GM23248 (cell line): Measurements from ENCODE around the gene ZFPM1. TPM values are rescaled to one million over a fixed set of nuclear protein-coding genes. Genes with fewer than 3 reads are reported as not detected.

Experiments used
- DNase-seq: peaks from one replicate; pipeline ENCODE4 v3.0.0-alpha.2; 2015
- H2AFZ ChIP-seq: fragments of 200-600 bp; sonication (generic); 2 replicates; pipeline ENCODE4 v1.6.1; 2016; ENCODE audit warnings: antibody characterized with exemption
- H3F3A ChIP-seq: fragments of 200-600 bp; sonication (generic); 2 replicates; pipeline ENCODE4 v1.6.1; 2016; ENCODE audit warnings: mild to moderate bottlenecking, antibody characterized with exemption, mixed run types; ENCODE audit not compliant: insufficient read depth
- H3K27ac ChIP-seq: fragments of 200-600 bp; sonication (generic); 2 replicates; pipeline ENCODE4 v1.5.1; 2016; ENCODE audit warnings: mild to moderate bottlenecking
- H3K27me3 ChIP-seq: fragments of 200-600 bp; sonication (generic); replicated peaks from 2 replicates; pipeline ENCODE4 v1.6.1; 2016; ENCODE audit warnings: mild to moderate bottlenecking; ENCODE audit not compliant: insufficient read depth
- H3K36me3 ChIP-seq: fragments of 200-600 bp; sonication (generic); 2 replicates; pipeline ENCODE4 v1.6.1; 2016; ENCODE audit warnings: low read depth, mild to moderate bottlenecking
- H3K4me1 ChIP-seq: fragments of 200-600 bp; sonication (generic); 2 replicates; pipeline ENCODE4 v1.6.1; 2016; ENCODE audit warnings: mild to moderate bottlenecking; ENCODE audit not compliant: insufficient read depth
- H3K4me2 ChIP-seq: fragments of 200-600 bp; sonication (generic); one replicate; pipeline ENCODE4 v1.6.1; 2016; ENCODE audit warnings: mild to moderate bottlenecking; ENCODE audit not compliant: unreplicated experiment
- H3K4me3 ChIP-seq: fragments of 200-600 bp; sonication (generic); 2 replicates; pipeline ENCODE4 v1.5.1; 2016; ENCODE audit warnings: mild to moderate bottlenecking
- H3K79me2 ChIP-seq: fragments of 200-600 bp; sonication (generic); 2 replicates; pipeline ENCODE4 v1.6.1; 2016; ENCODE audit warnings: mild to moderate bottlenecking; ENCODE audit not compliant: insufficient read depth
- H3K9ac ChIP-seq: fragments of 200-600 bp; sonication (generic); 2 replicates; pipeline ENCODE4 v1.6.1; 2016; ENCODE audit warnings: mild to moderate bottlenecking
- H3K9me2 ChIP-seq: fragments of 200-600 bp; sonication (generic); 2 replicates; pipeline ENCODE4 v1.6.1; 2016; ENCODE audit warnings: mixed run types, mild to moderate bottlenecking, moderate library complexity; ENCODE audit not compliant: insufficient read depth
- H3K9me3 ChIP-seq: fragments of 200-600 bp; sonication (generic); one replicate; pipeline ENCODE4 v1.6.1; 2017; ENCODE audit warnings: low read depth
- H4K20me1 ChIP-seq: fragments of 200-600 bp; sonication (generic); 2 replicates; pipeline ENCODE4 v1.6.0; 2016; ENCODE audit not compliant: insufficient read depth
- EZH2 ChIP-seq: fragments of 200-600 bp; sonication (generic); IDR thresholded peaks from 2 replicates; pipeline ENCODE4 v1.6.1; 2018; ENCODE audit warnings: antibody characterized with exemption, mild to moderate bottlenecking; ENCODE audit not compliant: insufficient read depth, poor library complexity, severe bottlenecking
- EZH2phosphoT487 ChIP-seq: fragments of 200-600 bp; sonication (generic); IDR thresholded peaks from 2 replicates; pipeline ENCODE4 v1.6.1; 2018; ENCODE audit warnings: antibody characterized with exemption, moderate library complexity, mild to moderate bottlenecking, low read depth; ENCODE audit not compliant: insufficient read depth
- WGBS, 2 experiments: methylation state at CpG; one replicate each; pipeline ENCODE4 v1.1.6; 2015 to 2017; ENCODE audit warnings: low lambda C conversion rate in 2 of 2, low coverage in 1 of 2; ENCODE audit errors: missing lambda C conversion rate in 2 of 2; 5-methylcytosine and 5-hydroxymethylcytosine counted together
- in situ Hi-C: fragments of 300-500 bp; cut with MboI; formaldehyde crosslinking; loops from 2 replicates; pipeline ENCODE4 v1.15.0; 2020
- polyA plus RNA-seq: library from polyadenylated mRNA; unstranded; fragments of >200 nt; fragmentation: Nextera tagmentation; extraction: Ambion mirVana; gene quantifications from 2 replicates; pipeline ENCODE4 v1.2.1, GENCODE V29; 2016
- total RNA-seq: library from RNA; depleted of rRNA; stranded (reverse); fragments of >200 nt; shearing (Covaris generic); gene quantifications from 2 replicates; pipeline ENCODE4 v1.2.3, GENCODE V29; 2014

Gene ZFPM1
- total and polyA plus RNA-seq, 2 experiments from 2014 or later, result 0.06 to 2.4 TPM

- no peaks in the 10 kb centered on the region for H3K9me2 ChIP-seq
- H3K27me3 ChIP-seq, result no peaks in the 10 kb centered on the region
- DNase-seq, result no peak
- no peaks in the 10 kb centered on the region for H3F3A ChIP-seq
- no peak overlapping the region for H3K4me2 ChIP-seq
- H4K20me1 ChIP-seq, result no peaks in the 10 kb centered on the region
- H3K27ac ChIP-seq, result no peak overlapping the region
- WGBS, 2 experiments, result 96 to 98% methylated on average over 6 of the region's 6 CpGs
- TF ChIP-seq EZH2phosphoT487, result no peak
- no peak for TF ChIP-seq EZH2
- no peaks in the 10 kb centered on the region for H3K9me3 ChIP-seq
- no peak overlapping the region for H2AFZ ChIP-seq
- H3K79me2 ChIP-seq, result no peaks in the 10 kb centered on the region
- H3K4me1 ChIP-seq, result no peaks in the 10 kb centered on the region
- in situ Hi-C loops, result no loop called here
- H3K36me3 ChIP-seq, result no peaks in the 10 kb centered on the region
- no peak overlapping the region for H3K9ac ChIP-seq
- H3K4me3 ChIP-seq, result no peak overlapping the region
These were observed 29.6 kb upstream of the ZFPM1 start for GRCh38 chr16:88423448-88423850.

GRCh38 chr16:88424587-88425235 lies 28.4 kb upstream of the ZFPM1 start:
- 67 to 72% methylated on average over 18 to 24 of the region's 24 CpGs for WGBS, 2 experiments
- H3K4me3 ChIP-seq, result no peak overlapping the region
- no peaks in the 10 kb centered on the region for H3K79me2 ChIP-seq
- no peaks in the 10 kb centered on the region for H3F3A ChIP-seq
- H3K36me3 ChIP-seq, result no peaks in the 10 kb centered on the region
- no peak overlapping the region for H3K9ac ChIP-seq
- H2AFZ ChIP-seq, result no peak overlapping the region
- H3K4me1 ChIP-seq, result no peaks in the 10 kb centered on the region
- DNase-seq, result no peak
- no peak for TF ChIP-seq EZH2
- no peak for TF ChIP-seq EZH2phosphoT487
- H3K27ac ChIP-seq, result no peak overlapping the region
- no peaks in the 10 kb centered on the region for H3K9me3 ChIP-seq
- no peak overlapping the region for H3K4me2 ChIP-seq
- no peaks in the 10 kb centered on the region for H4K20me1 ChIP-seq
- in situ Hi-C loops, result no loop called here
- H3K9me2 ChIP-seq, result no peaks in the 10 kb centered on the region
- H3K27me3 ChIP-seq, result no peaks in the 10 kb centered on the region

- no peak overlapping the region for H2AFZ ChIP-seq
- H3K79me2 ChIP-seq, result no peaks in the 10 kb centered on the region
- no peaks in the 10 kb centered on the region for H3K27me3 ChIP-seq
- H3K9me3 ChIP-seq, result no peaks in the 10 kb centered on the region
- no peaks in the 10 kb centered on the region for H4K20me1 ChIP-seq
- no peak overlapping the region for H3K4me3 ChIP-seq
- no peaks in the 10 kb centered on the region for H3F3A ChIP-seq
- H3K4me2 ChIP-seq, result no peak overlapping the region
- no peaks in the 10 kb centered on the region for H3K36me3 ChIP-seq
- H3K27ac ChIP-seq, result no peak overlapping the region
- no peak for TF ChIP-seq EZH2phosphoT487
- TF ChIP-seq EZH2, result no peak
- no peaks in the 10 kb centered on the region for H3K9me2 ChIP-seq
- in situ Hi-C loops, result no loop called here
- H3K9ac ChIP-seq, result no peak overlapping the region
- WGBS, 2 experiments, result 94 to 97% methylated on average over 13 of the region's 13 CpGs
- no peaks in the 10 kb centered on the region for H3K4me1 ChIP-seq
- no peak for DNase-seq
These were observed 27.1 kb upstream of the ZFPM1 start for GRCh38 chr16:88426018-88426417.

- Histone ChIP-seq H3K9me2 (no peaks in the 10 kb centered on the region), H3K36me3 (no peaks in the 10 kb centered on the region), H3K4me1 (no peaks in the 10 kb centered on the region), H3K79me2 (no peaks in the 10 kb centered on the region), H3K4me2 (no peak overlapping the region), H2AFZ (no peak overlapping the region), H3K27ac (no peak overlapping the region), H4K20me1 (no peaks in the 10 kb centered on the region), H3K9ac (no peak overlapping the region), H3K4me3 (no peak overlapping the region), H3F3A (no peaks in the 10 kb centered on the region), H3K9me3 (no peaks in the 10 kb centered on the region), H3K27me3 (no peaks in the 10 kb centered on the region)
- DNase-seq, result no peak
- 84% methylated on average over 17 to 19 of the region's 19 CpGs for WGBS, 2 experiments
- TF ChIP-seq EZH2, result no peak
- no peak for TF ChIP-seq EZH2phosphoT487
- in situ Hi-C loops, result no loop called here
These were observed 25.7 kb upstream of the ZFPM1 start for GRCh38 chr16:88427376-88427775.
